A673 (cell line): ENCODE data around the gene CFAP73.

ENCODE experiments used
- CTCF ChIP-seq: fragments of 300-800, 200-600 bp; sonication (generic); conservative IDR thresholded peaks from 2 replicates; pipeline ENCODE4 v1.5.1; 2017; ENCODE audit warnings: low read depth, mild to moderate bottlenecking, antibody characterized with exemption, low read length, moderate library complexity, mixed read lengths
- EZH2 ChIP-seq: fragments of 200-600 bp; sonication (generic); IDR thresholded peaks from 2 replicates; pipeline ENCODE4 v1.6.1; 2017; ENCODE audit warnings: borderline replicate concordance, low read depth, mild to moderate bottlenecking, mixed read lengths, antibody characterized with exemption, low read length; ENCODE audit not compliant: poor library complexity, severe bottlenecking

- no peak for TF ChIP-seq CTCF
- no peak for TF ChIP-seq EZH2
Measured at GRCh38 chr12:113183030-113183589, 33.6 kb downstream of the CFAP73 start.
